ENCODE measurements around the gene MB21D2.

The MB21D2 gene

GRCh38 chr3:192927016-192927415 lies 9.4 kb upstream of the MB21D2 start:
- DNase-seq (ENCODE audit: low read depth in 4 of 4, low spot score in 1 of 4): no peak

GRCh38 chr3:192923731-192924130 lies 6.1 kb upstream of the MB21D2 start:
- DNase-seq (ENCODE audit: low read depth in 4 of 4, low spot score in 1 of 4): no peak

- DNase-seq (ENCODE audit: low read depth in 4 of 4, low spot score in 1 of 4): no peak
Observed at GRCh38 chr3:192921793-192922192, 4.1 kb upstream of the MB21D2 start.

DNA sequence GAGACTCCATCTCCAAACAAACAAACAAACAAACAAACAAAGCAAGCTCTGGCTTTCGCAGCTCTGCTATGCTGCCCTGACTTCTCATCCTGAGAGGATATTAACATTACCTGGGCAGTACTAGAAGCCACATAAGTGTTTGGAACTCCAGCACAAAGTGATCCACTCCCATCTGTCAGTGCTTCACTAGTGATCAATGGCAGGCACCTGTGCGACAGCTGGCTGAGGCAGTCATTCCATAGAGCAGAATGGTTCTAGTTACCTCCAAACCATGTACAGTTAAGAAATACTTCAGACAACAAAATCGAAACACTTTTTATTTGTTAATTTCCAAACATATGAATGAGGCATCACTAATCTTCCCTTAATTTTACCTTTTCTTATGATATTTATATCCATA lies 2.8 kb upstream of the MB21D2 start:
- no peak for DNase-seq (ENCODE audit: low read depth in 4 of 4, low spot score in 1 of 4)

DNA sequence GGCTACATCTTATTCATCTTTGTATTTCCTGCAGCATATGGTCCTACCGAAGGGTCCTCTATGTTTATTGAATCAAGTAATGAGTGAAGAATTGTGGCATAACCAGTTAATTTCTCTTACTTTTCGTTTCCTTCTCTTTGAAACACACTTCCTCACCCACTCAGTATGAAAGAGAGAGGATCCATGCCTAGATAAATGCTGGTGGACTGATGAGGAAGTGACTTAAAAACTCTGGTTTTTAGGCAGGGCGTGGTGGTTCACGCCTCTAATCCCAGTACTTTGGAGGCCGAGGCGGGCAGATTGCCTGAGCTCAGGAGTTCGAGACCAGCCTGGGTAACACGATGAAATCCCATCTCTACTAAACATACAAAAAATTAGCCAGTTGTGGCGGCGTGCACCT lies 2.2 kb upstream of the MB21D2 start:
- DNase-seq (ENCODE audit: low read depth in 4 of 4, low spot score in 1 of 4): no peak

DNA sequence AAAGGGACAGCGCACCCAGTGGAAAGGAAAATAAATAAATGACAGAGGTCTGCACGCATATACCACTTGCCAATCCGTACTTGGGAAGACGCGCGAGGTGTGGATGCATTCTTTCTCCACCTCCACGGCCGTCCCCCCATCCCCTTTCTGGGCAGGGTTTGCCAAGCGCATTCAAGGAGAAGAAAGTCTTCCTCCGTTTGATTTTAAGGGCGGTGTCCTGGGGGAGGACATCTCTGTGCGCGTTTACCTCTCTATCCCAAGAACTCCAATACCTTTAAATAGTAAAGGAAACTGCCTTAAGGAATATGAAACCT lies 576 bp upstream of the MB21D2 start:
- no peak for DNase-seq (ENCODE audit: low read depth in 4 of 4, low spot score in 1 of 4)

- no peak for DNase-seq (ENCODE audit: low read depth in 4 of 4, low spot score in 1 of 4)
Observed at GRCh38 chr3:192917028-192917403, 640 bp downstream of the MB21D2 start.

DNA sequence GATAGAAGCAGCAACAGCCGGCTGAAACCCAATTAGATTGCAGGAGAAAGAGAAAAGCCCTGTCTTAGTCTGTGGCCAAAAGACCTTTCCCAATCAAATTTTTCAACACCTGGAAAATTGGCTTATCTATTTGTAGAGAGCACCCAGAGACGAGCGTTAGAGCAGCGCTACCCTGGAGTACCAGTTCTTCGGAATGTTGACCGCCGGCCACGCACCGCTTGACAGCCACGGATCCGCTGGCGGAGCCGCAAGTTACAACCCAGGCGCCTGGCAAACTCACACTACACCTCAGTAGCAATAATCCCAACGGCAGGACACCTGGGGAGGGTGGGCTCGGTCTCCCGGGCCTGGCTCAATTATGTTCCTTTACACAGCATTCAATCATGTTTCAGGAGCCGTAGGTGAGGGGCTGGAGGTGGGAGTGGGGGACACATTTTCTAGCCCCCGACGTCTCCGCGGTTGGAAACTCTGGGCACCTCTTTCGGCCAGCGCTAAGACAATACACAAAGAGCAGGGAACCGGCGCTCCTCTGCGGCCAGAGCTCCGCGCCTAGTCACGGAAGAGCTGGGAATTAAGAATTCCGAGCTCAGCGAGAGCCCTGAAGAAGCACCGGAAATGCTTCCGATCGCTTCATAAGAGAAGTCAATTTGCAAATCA lies 1.2 kb downstream of the MB21D2 start:
- DNase-seq (ENCODE audit: low read depth in 4 of 4, low spot score in 1 of 4): no peak

- no peak for DNase-seq (ENCODE audit: low read depth in 4 of 4, low spot score in 1 of 4)
Observed at GRCh38 chr3:192915722-192916121, 1.9 kb downstream of the MB21D2 start.

- no peak for DNase-seq (ENCODE audit: low read depth in 4 of 4, low spot score in 1 of 4)
Observed at GRCh38 chr3:192915304-192915703, 2.4 kb downstream of the MB21D2 start.

DNA sequence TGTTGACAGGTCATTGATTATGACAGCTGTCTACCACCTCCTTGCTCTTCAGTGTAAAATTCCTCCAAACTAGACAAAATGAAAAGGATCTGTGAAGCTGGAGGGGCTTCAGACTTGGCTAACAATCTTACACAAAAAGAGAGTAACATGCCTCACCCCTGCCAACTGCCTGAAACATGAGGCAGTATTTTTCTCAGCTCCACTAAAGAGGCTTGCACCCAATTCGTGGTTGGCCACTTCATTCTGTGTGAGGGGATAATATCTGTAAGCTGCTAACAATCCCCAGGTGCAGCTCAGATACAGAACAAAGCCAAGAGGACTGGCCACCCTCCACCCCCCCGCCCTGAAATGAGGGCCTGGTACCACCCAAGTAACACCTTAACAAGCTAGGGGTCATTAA lies 2.8 kb downstream of the MB21D2 start:
- no peak for DNase-seq (ENCODE audit: low read depth in 4 of 4, low spot score in 1 of 4)

GRCh38 chr3:192913540-192913939 lies 4.1 kb downstream of the MB21D2 start:
- no peak for DNase-seq (ENCODE audit: low read depth in 4 of 4, low spot score in 1 of 4)

- DNase-seq (ENCODE audit: low read depth in 4 of 4, low spot score in 1 of 4): no peak
Observed at GRCh38 chr3:192911293-192911692, 6.4 kb downstream of the MB21D2 start.

- no peak for DNase-seq (ENCODE audit: low read depth in 4 of 4, low spot score in 1 of 4)
Observed at GRCh38 chr3:192907784-192908183, 9.9 kb downstream of the MB21D2 start.

- no peak for DNase-seq (ENCODE audit: low read depth in 4 of 4, low spot score in 1 of 4)
Observed at GRCh38 chr3:192906940-192907339, 10.7 kb downstream of the MB21D2 start.

DNA sequence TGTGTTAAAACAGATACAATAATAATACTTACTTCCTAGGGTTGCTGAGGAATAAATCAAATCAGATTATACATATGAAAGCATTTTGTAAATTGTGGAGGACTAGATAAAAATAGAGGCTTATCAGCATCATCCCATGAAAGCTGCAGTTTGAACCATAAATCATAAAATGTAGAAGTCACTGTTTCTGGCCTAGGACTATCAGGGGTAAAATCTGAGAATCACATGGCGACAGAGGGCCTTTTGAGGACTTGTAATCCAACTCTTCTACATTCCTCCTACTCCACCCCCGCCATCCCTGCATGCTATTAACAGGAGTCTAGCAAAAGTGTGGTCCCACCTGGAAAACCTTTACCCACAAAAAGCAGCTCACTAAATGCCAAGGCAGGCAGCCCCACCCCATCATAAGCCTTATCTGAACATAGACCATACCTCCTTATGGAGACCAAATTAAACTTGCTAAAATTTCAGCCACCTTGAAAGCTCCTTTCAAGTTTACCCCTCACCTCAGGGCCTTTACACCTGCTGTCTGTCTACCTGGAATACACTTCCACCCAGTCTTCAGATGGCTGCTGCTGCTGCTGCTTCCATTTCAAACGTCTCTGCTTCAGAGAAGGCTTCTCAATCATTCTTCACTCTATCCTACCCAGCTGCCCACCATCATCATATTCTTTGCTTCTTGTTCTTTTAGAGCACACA lies 11.5 kb downstream of the MB21D2 start:
- no peak for DNase-seq (ENCODE audit: low read depth in 4 of 4, low spot score in 1 of 4)

GRCh38 chr3:192904632-192905289 lies 12.9 kb downstream of the MB21D2 start:
- DNase-seq (ENCODE audit: low read depth in 4 of 4, low spot score in 1 of 4): no peak

DNA sequence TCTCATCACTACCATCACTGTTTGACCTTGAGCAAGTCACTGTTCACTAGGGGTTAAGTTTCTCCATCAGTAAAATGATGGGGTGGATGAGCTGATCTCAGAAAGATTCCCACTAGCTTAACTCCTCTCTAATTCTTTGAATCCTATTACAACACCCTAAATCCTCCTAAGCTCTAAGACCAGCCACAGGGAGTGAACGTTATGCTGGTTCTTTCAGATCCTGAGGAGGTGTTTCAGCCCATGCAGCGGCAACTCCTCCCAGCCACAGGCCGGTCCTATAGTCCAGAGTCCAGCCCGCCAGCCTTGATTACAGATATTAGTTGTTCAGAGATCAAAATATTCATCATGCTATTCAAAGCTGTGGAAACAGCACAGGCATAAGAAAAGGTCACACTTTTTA lies 15.1 kb downstream of the MB21D2 start:
- no peak for DNase-seq (ENCODE audit: low read depth in 4 of 4, low spot score in 1 of 4)

DNA sequence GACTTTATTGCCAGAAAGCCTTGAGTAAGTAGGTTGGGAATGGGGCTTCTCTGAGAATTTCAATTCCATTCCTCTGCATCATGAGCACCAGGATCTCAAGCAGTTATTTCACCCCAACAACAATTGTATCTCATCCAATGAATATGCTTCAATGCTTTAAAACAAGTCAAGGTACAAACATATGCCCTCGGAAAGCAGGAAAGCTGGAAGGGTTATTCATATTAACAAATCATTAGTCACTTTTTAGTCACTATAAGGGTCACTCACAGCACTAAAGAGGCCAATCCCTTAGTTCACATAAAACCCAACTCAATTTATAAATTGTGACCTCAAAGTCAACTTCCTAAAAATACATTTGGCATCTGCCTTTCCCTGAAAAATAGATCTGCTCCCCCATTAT lies 16.2 kb downstream of the MB21D2 start:
- no peak for DNase-seq (ENCODE audit: low read depth in 4 of 4, low spot score in 1 of 4)

DNA sequence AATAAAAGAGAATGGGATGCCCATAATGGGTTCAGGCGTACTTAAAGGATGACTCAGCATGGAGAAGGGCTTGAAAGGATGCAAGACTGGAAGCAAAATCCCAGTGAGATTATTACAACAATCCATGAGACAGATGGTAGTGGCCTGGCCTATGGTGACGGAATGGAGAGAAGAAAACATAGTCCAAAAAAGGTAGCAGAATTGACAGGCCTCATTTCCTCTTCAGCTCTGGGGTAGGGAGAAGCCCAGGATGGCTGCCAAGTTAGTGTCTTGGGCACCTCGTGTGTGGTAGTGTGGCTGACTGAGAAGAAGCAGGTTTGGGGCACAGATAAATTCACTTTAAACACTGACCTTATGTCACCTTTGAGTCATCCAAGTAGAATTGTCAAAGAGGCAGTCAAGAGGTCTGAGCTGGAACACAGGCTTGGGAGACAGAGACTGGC lies 18.1 kb downstream of the MB21D2 start:
- no peak for DNase-seq (ENCODE audit: low read depth in 4 of 4, low spot score in 1 of 4)

DNA sequence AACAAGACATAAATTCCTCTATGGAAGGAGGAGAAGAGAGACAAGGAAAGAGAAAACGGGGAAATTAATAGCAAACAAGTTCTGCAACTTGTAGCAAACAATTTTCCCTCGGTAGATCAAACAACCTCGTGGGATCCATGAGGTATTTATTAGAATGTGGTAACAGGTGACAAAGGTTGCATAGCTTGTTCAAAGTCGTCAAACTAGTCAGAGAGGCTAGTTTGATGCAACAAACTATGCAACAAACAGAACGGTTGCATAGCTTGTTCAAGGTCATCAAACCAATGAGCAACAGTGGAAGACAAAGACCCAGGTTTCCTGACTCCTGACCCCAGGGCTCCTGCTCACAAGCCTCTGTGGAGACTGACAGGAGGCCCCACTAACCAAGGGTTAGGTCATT lies 20.7 kb downstream of the MB21D2 start:
- DNase-seq (ENCODE audit: low read depth in 4 of 4, low spot score in 1 of 4): no peak

DNA sequence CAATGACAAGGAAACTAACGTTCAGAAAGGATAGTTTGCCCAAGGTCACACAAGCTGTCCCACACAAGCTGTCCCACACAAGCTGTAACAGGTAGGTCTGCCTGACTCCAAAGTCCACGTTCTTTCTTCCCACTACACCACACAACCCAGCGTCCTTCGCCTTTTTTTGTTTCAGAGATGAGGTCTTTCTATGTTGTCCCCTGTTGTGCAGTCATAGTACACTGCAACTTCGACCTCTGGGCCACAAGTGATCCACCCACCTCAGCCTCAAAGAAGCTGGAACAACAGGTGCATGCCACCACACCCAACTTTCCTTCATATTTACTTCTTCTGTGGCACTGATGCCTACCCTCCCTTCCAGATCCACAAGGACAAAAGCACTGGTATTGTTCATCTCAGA lies 21.4 kb downstream of the MB21D2 start:
- no peak for DNase-seq (ENCODE audit: low read depth in 4 of 4, low spot score in 1 of 4)

DNA sequence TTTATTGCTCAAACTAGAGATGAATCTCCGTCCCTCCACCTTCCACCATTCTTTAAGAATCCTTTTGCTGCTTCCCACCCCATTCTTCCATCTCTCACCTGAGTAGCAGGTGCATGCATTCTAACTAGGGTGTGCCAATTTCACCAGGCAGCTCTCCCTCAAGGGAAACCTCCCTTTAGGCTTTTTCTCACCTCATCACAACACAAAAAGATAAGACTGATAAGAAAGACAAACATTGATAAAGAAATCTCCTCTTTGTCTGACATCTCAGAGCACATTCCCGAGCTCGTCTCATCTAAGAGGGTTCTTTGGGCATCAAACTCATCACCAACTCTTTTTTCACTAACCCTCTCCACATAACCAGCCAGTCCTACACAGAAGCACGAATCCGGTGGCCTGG lies 23.0 kb downstream of the MB21D2 start:
- DNase-seq (ENCODE audit: low read depth in 4 of 4, low spot score in 1 of 4): no peak
